ENCODE data around the gene TRIM9. TPM values are rescaled to one million over a fixed set of nuclear protein-coding genes. Genes with fewer than 3 reads are reported as not detected.

The TRIM9 gene
- total and polyA plus RNA-seq, 9 of the 15 experiments (the other 6 are each of a cell fraction or from before 2014, with no cell fraction given), result 0.03 to 0.15 (median 0.04) TPM; not detected in 4

GRCh38 chr14:50935126-50936015, 159.5 kb downstream of the TRIM9 start (continued):
- TF ChIP-seq, protein P1, sequence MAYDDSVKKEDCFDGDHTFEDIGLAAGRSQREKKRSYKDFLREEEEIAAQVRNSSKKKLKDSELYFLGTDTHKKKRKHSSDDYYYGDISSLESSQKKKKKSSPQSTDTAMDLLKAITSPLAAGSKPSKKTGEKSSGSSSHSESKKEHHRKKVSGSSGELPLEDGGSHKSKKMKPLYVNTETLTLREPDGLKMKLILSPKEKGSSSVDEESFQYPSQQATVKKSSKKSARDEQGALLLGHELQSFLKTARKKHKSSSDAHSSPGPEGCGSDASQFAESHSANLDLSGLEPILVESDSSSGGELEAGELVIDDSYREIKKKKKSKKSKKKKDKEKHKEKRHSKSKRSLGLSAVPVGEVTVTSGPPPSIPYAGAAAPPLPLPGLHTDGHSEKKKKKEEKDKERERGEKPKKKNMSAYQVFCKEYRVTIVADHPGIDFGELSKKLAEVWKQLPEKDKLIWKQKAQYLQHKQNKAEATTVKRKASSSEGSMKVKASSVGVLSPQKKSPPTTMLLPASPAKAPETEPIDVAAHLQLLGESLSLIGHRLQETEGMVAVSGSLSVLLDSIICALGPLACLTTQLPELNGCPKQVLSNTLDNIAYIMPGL (CRISPR knock-in tag; IDR thresholded peaks at IDR 0.05), result no peak
- TF ChIP-seq ESRRB (CRISPR knock-in tag; IDR thresholded peaks at IDR 0.05; ENCODE audit: borderline replicate concordance), result no peak

DNA sequence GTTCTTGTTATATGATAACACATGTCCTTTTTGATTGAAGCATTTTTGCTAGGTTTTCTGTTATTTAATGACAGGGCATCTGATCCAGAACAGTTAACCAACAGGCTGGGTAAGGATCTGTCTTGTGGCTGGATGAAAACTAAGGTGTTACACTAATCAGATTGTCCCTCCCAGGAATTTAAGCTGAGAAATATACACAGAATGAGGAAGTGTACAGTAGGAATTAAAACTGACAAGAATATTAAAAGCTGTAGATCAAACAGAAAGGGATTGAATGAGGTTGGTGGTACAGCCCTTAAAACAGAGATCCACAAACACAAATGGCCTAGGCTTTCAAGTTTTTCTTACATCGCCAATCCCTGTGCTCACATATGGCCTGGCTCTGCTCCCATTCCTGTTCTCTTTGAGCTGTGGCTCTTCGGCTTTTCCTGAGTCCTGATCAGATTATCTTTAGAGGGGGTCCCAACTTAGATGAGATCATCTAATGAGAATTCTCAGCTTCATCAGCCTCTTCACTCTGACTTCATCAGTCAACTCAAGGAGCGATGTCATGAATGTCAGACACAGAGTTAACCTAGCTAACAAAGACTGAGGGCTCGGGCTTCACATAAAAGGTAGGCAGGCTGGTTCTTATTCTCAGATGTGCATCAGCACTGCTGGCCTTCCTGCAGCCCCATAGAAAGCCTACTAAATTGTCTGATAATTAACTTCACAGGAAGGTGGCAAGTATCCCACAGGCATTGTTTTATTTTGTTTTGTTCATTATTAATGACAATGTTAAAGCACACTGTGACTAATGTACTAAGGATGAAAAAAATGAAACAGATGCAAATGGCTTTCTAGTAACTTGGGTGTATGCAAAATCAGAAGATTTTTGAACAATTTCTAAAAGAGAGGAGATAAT, 162.1 kb downstream of the TRIM9 start:
- CTCF ChIA-PET (ENCODE audit: low intra/inter-chr PET ratio), result no interaction called here
- Histone ChIP-seq H3K9ac (ENCODE audit: insufficient read depth in 1 of 2, low read depth in 2 of 2, low read length in 2 of 2) (no peak overlapping the region), H3K27ac (ENCODE audit: extremely low read depth, low read depth, low read length) (peak overlapping the region; percentile 54; the same call in 1 of the 3 replicates), H3K9me3 (replicated peaks; ENCODE audit: control insufficient read depth, insufficient read depth, low read depth, low read length) (no peaks in the 10 kb centered on the region), H3K79me2 (ENCODE audit: control insufficient read depth, insufficient read depth, low read length) (no peaks in the 10 kb centered on the region), H3K4me1 (replicated peaks in 1 of 2; ENCODE audit: control insufficient read depth in 2 of 2, insufficient read depth in 2 of 2, low read length in 2 of 2) (peaks cover 6 to 15% of the 10 kb centered on the region in 2 experiments; a peak in 4 of 5 replicates), H3K4me3 (no peak overlapping the region), H3K27me3 (ENCODE audit: control insufficient read depth in 2 of 2, insufficient read depth in 2 of 2, low read length in 2 of 2) (no peaks in the 10 kb centered on the region), H3K36me3 (ENCODE audit: control insufficient read depth, insufficient read depth, low read length) (peaks cover 19% of the 10 kb centered on the region; the same call in 2 of the 3 replicates), H4K20me1 (replicated peaks; ENCODE audit: control insufficient read depth, insufficient read depth, low read length) (no peaks in the 10 kb centered on the region; the same call in 1 of the 2 replicates), H3K4me2 (ENCODE audit: insufficient read depth, low read length) (no peak overlapping the region), H3K9me1 (ENCODE audit: control insufficient read depth, insufficient read depth, low read length) (peaks cover 3% of the 10 kb centered on the region), H2AFZ (ENCODE audit: low read depth, low read length) (peak overlapping the region; percentile 59; the same call in 1 of the 2 replicates)
- no peak for TF ChIP-seq TEAD2 (tag; IDR thresholded peaks at IDR 0.05)
- TF ChIP-seq SPI1 (IDR thresholded peaks at IDR 0.05; ENCODE audit: borderline replicate concordance, low read depth, low read length), result peak; percentile 72; the same call in 1 of the 2 replicates
- TF ChIP-seq ZNF830 (CRISPR knock-in tag; IDR thresholded peaks at IDR 0.05), result no peak
- no peak for TF ChIP-seq RAD51 (IDR thresholded peaks at IDR 0.05; ENCODE audit: borderline replicate concordance, low read depth)
- TF ChIP-seq MEIS2 (IDR thresholded peaks at IDR 0.05; ENCODE audit: partially characterized antibody), result peak; percentile 3
- BruUV-seq (replicated peaks), result no TSS peak
- in situ Hi-C loops (cut with MboI) (no loop called here), intact Hi-C loops (cut with micrococcal nuclease) (no loop called here)
- FAIRE-seq, result no peak
- ATAC-seq, result no peak
- WGBS (ENCODE audit: insufficient coverage, low coverage, missing lambda C conversion rate), result 81% methylated on average over 4 of the region's 4 CpGs
- POLR2A ChIA-PET, result interaction anchor here (0.9 to 1.0 kb wide), 2 partner anchors 8 to 11 kb away, joined by 4 read pairs; partner anchors contain the start of gene PYGL
- no peak for DNase-seq (ENCODE audit: extremely low read depth in 1 of 4, low spot score in 3 of 4)

Data from K562 (cell line).